IMR-90 (cell line): ENCODE data around the gene SOCS6. TPM values are rescaled to one million over a fixed set of nuclear protein-coding genes. Genes with fewer than 3 reads are reported as not detected.
A peak's percentile ranks its signal among the peaks of the same experiment; 100 is the strongest.

Experiments
- ATAC-seq: fragments of 200-7000 bp; cut with Tn5 transposase; 2 replicates; pipeline ENCODE4 v1.9.1; 2020; ENCODE audit warnings: low read depth, mild to moderate bottlenecking, moderate library complexity
- BruUV-seq: library from RNA; stranded (reverse); fragments of 400-500 nt; replicated peaks from 2 replicates; lab custom pipeline; 2021; lab: Mats Ljungman, UMichigan
- CTCF ChIA-PET: fragments of 300-600 bp; formaldehyde crosslinking; extraction: SDS; loops from one replicate; lab custom pipeline; 2021; ENCODE audit warnings: antibody characterized with exemption; lab: Yijun Ruan, JAX
- POLR2A ChIA-PET: fragments of 300-600 bp; sonication (Branson Sonifier 250); formaldehyde crosslinking; loops from one replicate; lab custom pipeline; 2022; ENCODE audit warnings: antibody characterized with exemption; ENCODE audit not compliant: unreplicated experiment; lab: Charles Lee
- DNase-seq: peaks from one replicate; pipeline ENCODE4 v3.0.0; 2013
- H2AFZ ChIP-seq: replicated peaks from 2 replicates; pipeline ENCODE3; 2013; ENCODE audit warnings: low read length, mild to moderate bottlenecking; ENCODE audit not compliant: poor library complexity
- H2AK5ac ChIP-seq: 2 replicates; pipeline ENCODE4 v1.6.1; 2013; ENCODE audit warnings: low read depth, low read length, inconsistent platforms
- H2AK9ac ChIP-seq: replicated peaks from 2 replicates; pipeline ENCODE3; 2013; ENCODE audit warnings: mild to moderate bottlenecking, low read depth, low read length, moderate library complexity; ENCODE audit not compliant: poor library complexity
- H2BK120ac ChIP-seq: 2 replicates; pipeline ENCODE4 v1.6.1; 2013; ENCODE audit warnings: low read depth, low read length, inconsistent platforms
- H2BK15ac ChIP-seq: 3 replicates; pipeline ENCODE4 v1.6.1; 2013; ENCODE audit warnings: low read depth, low read length, inconsistent platforms
- H2BK20ac ChIP-seq: 2 replicates; pipeline ENCODE4 v1.6.1; 2013; ENCODE audit warnings: low read depth, mild to moderate bottlenecking, inconsistent platforms, low read length, moderate library complexity
- H2BK5ac ChIP-seq: 2 replicates; pipeline ENCODE4 v1.6.1; 2013; ENCODE audit warnings: mild to moderate bottlenecking, low read depth, low read length, inconsistent platforms; ENCODE audit not compliant: poor library complexity, severe bottlenecking
- H3K14ac ChIP-seq: replicated peaks from 2 replicates; pipeline ENCODE4 v1.6.1; 2013; ENCODE audit warnings: low read depth, low read length, inconsistent platforms
- H3K18ac ChIP-seq: 2 replicates; pipeline ENCODE4 v1.6.1; 2013; ENCODE audit warnings: low read depth, low read length, control low read depth
- H3K23ac ChIP-seq: 2 replicates; pipeline ENCODE4 v1.6.1; 2013; ENCODE audit warnings: low read depth, low read length, inconsistent platforms
- H3K27ac ChIP-seq: 2 replicates; pipeline ENCODE4 v1.5.1; 2013; ENCODE audit warnings: mild to moderate bottlenecking, control low read depth, low read length; ENCODE audit not compliant: insufficient read depth
- H3K27me3 ChIP-seq: 2 replicates; pipeline ENCODE4 v1.6.1; 2013; ENCODE audit warnings: low read length; ENCODE audit not compliant: control insufficient read depth, insufficient read depth
- H3K36me3 ChIP-seq: 2 replicates; pipeline ENCODE4 v1.6.1; 2013; ENCODE audit warnings: low read length, mixed read lengths; ENCODE audit not compliant: control insufficient read depth, insufficient read depth
- H3K4ac ChIP-seq: 2 replicates; pipeline ENCODE4 v1.6.1; 2013; ENCODE audit warnings: low read depth, low read length, inconsistent platforms
- H3K4me1 ChIP-seq: 2 replicates; pipeline ENCODE4 v1.6.1; 2013; ENCODE audit warnings: low read length, mixed read lengths; ENCODE audit not compliant: control insufficient read depth, insufficient read depth
- H3K4me2 ChIP-seq: 2 replicates; pipeline ENCODE4 v1.6.1; 2013; ENCODE audit warnings: low read depth, mild to moderate bottlenecking, control low read depth, low read length, moderate library complexity
- H3K4me3 ChIP-seq: 2 replicates; pipeline ENCODE4 v1.5.1; 2013; ENCODE audit warnings: low read depth, mild to moderate bottlenecking, control low read depth, low read length, moderate library complexity; ENCODE audit not compliant: insufficient read depth
- H3K56ac ChIP-seq: 2 replicates; pipeline ENCODE4 v1.6.1; 2013; ENCODE audit warnings: low read length, inconsistent platforms; ENCODE audit not compliant: insufficient read depth; ENCODE audit errors: extremely low read depth
- H3K79me1 ChIP-seq, 2 experiments: 2 replicates each; pipeline ENCODE4 v1.6.1; 2013; ENCODE audit warnings: low read length in 2 of 2, inconsistent platforms in 1 of 2, low read depth in 1 of 2
- H3K9ac ChIP-seq: 2 replicates; pipeline ENCODE4 v1.6.1; 2013; ENCODE audit warnings: low read depth, low read length, control low read depth
- H3K9me1 ChIP-seq: 2 replicates; pipeline ENCODE4 v1.6.1; 2013; ENCODE audit warnings: low read length, inconsistent platforms; ENCODE audit not compliant: insufficient read depth
- H3K9me3 ChIP-seq: 2 replicates; pipeline ENCODE4 v1.6.1; 2013; ENCODE audit warnings: low read length; ENCODE audit not compliant: control insufficient read depth, insufficient read depth
- H4K20me1 ChIP-seq: 2 replicates; pipeline ENCODE4 v1.6.1; 2013; ENCODE audit warnings: low read length, inconsistent platforms; ENCODE audit not compliant: insufficient read depth
- H4K5ac ChIP-seq: 2 replicates; pipeline ENCODE4 v1.6.1; 2013; ENCODE audit warnings: mild to moderate bottlenecking, low read depth, low read length, control low read depth
- H4K8ac ChIP-seq, 2 experiments: 2 replicates each; pipeline ENCODE4 v1.6.1; 2013; ENCODE audit warnings: low read depth in 2 of 2, low read length in 2 of 2, control low read depth in 1 of 2, inconsistent platforms in 1 of 2
- H4K91ac ChIP-seq: 2 replicates; pipeline ENCODE4 v1.6.1; 2013; ENCODE audit warnings: low read depth, low read length, inconsistent platforms; ENCODE audit not compliant: insufficient read depth
- BHLHE40 ChIP-seq: fragments of 150-350 bp; IDR thresholded peaks from 2 replicates; pipeline ENCODE4 v1.6.1; 2016; ENCODE audit warnings: mild to moderate bottlenecking, low read depth, low read length
- CEBPB ChIP-seq: IDR thresholded peaks from 2 replicates; pipeline ENCODE4 v1.6.1; 2012; ENCODE audit warnings: low read depth, low read length, improper control_type of control experiment
- MAFK ChIP-seq: IDR thresholded peaks from 2 replicates; pipeline ENCODE4 v1.6.1; 2012; ENCODE audit warnings: low read depth, low read length, improper control_type of control experiment
- NFE2L2 ChIP-seq: fragments of 150-350 bp; IDR thresholded peaks from 2 replicates; pipeline ENCODE4 v1.6.1; 2016; ENCODE audit warnings: low read depth, mild to moderate bottlenecking, low read length
- WGBS, 2 experiments: methylation state at CpG; one replicate each; pipeline versions ENCODE4 v1.1.5 to v1.1.7; 2013; ENCODE audit warnings: missing lambda C conversion rate in 2 of 2; ENCODE audit not compliant: insufficient read length in 1 of 2; ENCODE audit errors: extremely low coverage in 2 of 2; 5-methylcytosine and 5-hydroxymethylcytosine counted together
- dilution Hi-C: fragments of 300-500 bp; cut with HindIII; formaldehyde crosslinking; loops from one replicate; pipeline ENCODE4 v1.14.3; 2018; ENCODE audit warnings: low sequenced_read_pairs; ENCODE audit not compliant: unreplicated experiment
- in situ Hi-C: fragments of 300-500 bp; cut with MboI; formaldehyde crosslinking; loops from 3 replicates; pipeline ENCODE4 v1.14.3; 2019; ENCODE audit warnings: low sequenced_read_pairs, inconsistent platforms, mixed read lengths
- intact Hi-C: fragments of 100-400 bp; cut with micrococcal nuclease; formaldehyde crosslinking; loops from 2 replicates; pipeline ENCODE4 v1.10.0; 2022
- polyA plus RNA-seq, 3 experiments: library from polyadenylated mRNA; depleted of rRNA; stranded (reverse); fragments of >200 nt; gene quantifications; 2 replicates each; pipeline ENCODE4 v1.2.3, GENCODE V29; 2012; ENCODE audit warnings: low replicate concordance in 1 of 3
- total RNA-seq: library from RNA; depleted of rRNA; stranded (reverse); fragments of >200 nt; gene quantifications from 2 replicates; pipeline ENCODE4 v1.2.3, GENCODE V29; 2012

Gene SOCS6
- total and polyA plus RNA-seq, 2 of the 4 experiments (the other 2 are of a cell fraction), result 21.3 to 57.4 TPM

- no peak overlapping the region for H4K91ac ChIP-seq
- no peak overlapping the region for H2BK5ac ChIP-seq
- H4K8ac ChIP-seq, result no peak overlapping the region
- 50% methylated on average over 1 of the region's 5 CpGs; no CpG with 5 or more reads in 1 of the 2 experiments for WGBS, 2 experiments
- H3K27ac ChIP-seq, result no peak overlapping the region
- H3K56ac ChIP-seq, result no peak overlapping the region
- H3K27me3 ChIP-seq, result no peaks in the 10 kb centered on the region
- in situ Hi-C loops (no loop called here), dilution Hi-C loops (no loop called here), intact Hi-C loops (no loop called here)
- H3K9me1 ChIP-seq, result peaks cover 19% of the 10 kb centered on the region
- H3K9me3 ChIP-seq, result no peaks in the 10 kb centered on the region
- H2BK20ac ChIP-seq, result no peak overlapping the region
- CTCF ChIA-PET, result no interaction called here
- no peak overlapping the region for H4K5ac ChIP-seq
- POLR2A ChIA-PET, result no interaction called here
- H2BK120ac ChIP-seq, result no peak overlapping the region
- H4K20me1 ChIP-seq, result peaks cover 39% of the 10 kb centered on the region
- TF ChIP-seq NFE2L2 (peak; percentile 30; the same call in 1 of the 2 replicates), CEBPB (peak; percentile 86), MAFK (peak; percentile 79), BHLHE40 (no peak)
- H3K4me3 ChIP-seq, result no peak overlapping the region
- H3K18ac ChIP-seq, result no peak overlapping the region
- no peak overlapping the region for H3K9ac ChIP-seq
- peaks cover 18 to 57% of the 10 kb centered on the region in 2 experiments for H3K79me1 ChIP-seq
- H2AK5ac ChIP-seq, result no peak overlapping the region
- ATAC-seq, result peak; percentile 32; the same call in 1 of the 2 replicates
- H2BK15ac ChIP-seq, result no peak overlapping the region
- H2AFZ ChIP-seq, result no peak overlapping the region
- no peak overlapping the region for H3K4ac ChIP-seq
- H3K36me3 ChIP-seq, result peaks cover 14% of the 10 kb centered on the region
- peak overlapping the region; percentile 0; the same call in 1 of the 2 replicates for H3K14ac ChIP-seq
- no peak overlapping the region for H2AK9ac ChIP-seq
- DNase-seq, result peak; percentile 65
- BruUV-seq, result no TSS peak
- H3K4me2 ChIP-seq, result peak overlapping the region; percentile 56; the same call in 1 of the 2 replicates
- H3K4me1 ChIP-seq, result peaks cover 5% of the 10 kb centered on the region
- H3K23ac ChIP-seq, result no peak overlapping the region
These were observed 34.1 kb downstream of the SOCS6 start for GRCh38 chr18:70322928-70323327.
